ENCODE results near the gene EZH2.

Gene EZH2

DNA sequence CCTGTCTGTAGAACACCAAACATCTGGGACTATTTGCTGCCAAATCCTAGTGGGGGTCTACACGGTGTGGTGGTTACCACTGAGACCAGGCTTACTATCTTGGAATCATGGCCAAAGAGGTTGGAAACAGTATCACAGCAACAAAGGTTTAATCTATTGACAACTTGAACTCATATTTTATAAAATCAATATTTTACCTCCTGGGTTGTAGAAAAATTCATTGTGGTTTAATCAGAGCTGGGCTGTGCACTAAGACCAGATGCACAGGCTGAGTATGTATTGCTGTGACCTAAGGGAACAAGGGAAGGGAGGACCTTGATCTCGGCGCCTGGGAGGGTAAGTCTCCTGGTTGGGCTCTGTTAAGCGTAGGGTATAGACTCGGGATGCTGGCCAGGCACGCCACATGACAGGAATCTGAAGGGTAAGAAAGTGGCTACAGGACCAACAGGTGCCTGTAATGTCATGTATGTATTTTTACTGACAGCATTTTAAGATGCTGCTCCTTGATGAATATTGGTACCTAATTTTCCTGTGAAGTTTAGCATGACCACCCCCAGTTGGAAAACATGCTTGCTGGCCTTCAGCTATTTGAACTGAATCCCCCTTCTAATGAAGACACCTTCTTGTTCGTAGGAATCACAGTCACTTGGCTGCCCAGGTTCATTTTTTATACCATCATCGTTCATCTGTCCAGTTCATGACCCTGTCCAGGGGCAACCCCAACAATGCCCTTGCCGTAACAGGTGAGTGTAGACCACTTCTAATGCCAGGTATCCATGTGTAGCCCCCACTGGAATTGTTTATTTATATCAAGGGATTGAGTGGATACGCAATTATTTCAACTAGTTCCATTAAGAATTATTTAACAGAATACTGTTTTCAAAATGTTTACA lies 79.5 kb downstream of the EZH2 start:
- Histone ChIP-seq H3K27ac (no peak overlapping the region), H3K4me3 (no peak overlapping the region), H3K27me3 (no peaks in the 10 kb centered on the region), H3K9me3 (replicated peaks in 1 of 11) (no peaks in the 10 kb centered on the region), H4K20me1 (peaks cover 0 to 70% (median 24%) of the 10 kb centered on the region in 11 experiments; a peak in 16 of 22 replicates), H3K36me3 (peaks cover 82 to 100% (median 92%) of the 10 kb centered on the region in 11 experiments), H3K9ac (no peak overlapping the region), H3K4me1 (no peaks in the 10 kb centered on the region), H3K4me2 (no peak overlapping the region)
- TF ChIP-seq Cebpa-rat (IDR thresholded peaks at IDR 0.05), result no peak

DNA sequence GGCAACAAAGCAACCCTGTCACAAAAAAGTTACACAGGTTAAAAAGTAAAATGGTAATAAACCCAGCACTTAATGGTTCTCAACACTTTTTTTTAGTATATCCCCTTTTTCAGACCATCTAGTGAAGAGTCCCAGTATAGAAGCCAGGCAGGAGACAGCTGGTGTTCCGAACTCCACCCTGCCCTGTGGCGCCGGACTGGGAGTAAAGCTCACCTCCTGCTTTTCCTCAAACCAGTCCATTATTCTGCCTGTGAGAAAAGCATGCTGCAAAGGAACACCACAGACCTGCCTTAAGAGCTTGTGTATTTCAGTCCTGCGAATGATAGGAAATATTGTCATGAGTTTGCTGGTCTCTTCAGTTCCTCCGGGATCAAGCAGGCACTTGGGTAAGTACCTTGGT lies 81.0 kb downstream of the EZH2 start:
- H3K9ac ChIP-seq, result no peak overlapping the region
- H3K4me2 ChIP-seq, result no peak overlapping the region
- TF ChIP-seq Cebpa-rat (IDR thresholded peaks at IDR 0.05), result no peak
- H3K4me3 ChIP-seq, result no peak overlapping the region
- no peaks in the 10 kb centered on the region for H3K4me1 ChIP-seq
- H3K27ac ChIP-seq, result no peak overlapping the region
- peaks cover 0 to 59% (median 20%) of the 10 kb centered on the region in 11 experiments; a peak in 16 of 22 replicates for H4K20me1 ChIP-seq
- no peaks in the 10 kb centered on the region for H3K9me3 ChIP-seq (replicated peaks in 1 of 11)
- no peaks in the 10 kb centered on the region for H3K27me3 ChIP-seq
- H3K36me3 ChIP-seq, result peaks cover 83 to 100% (median 92%) of the 10 kb centered on the region in 11 experiments

DNA sequence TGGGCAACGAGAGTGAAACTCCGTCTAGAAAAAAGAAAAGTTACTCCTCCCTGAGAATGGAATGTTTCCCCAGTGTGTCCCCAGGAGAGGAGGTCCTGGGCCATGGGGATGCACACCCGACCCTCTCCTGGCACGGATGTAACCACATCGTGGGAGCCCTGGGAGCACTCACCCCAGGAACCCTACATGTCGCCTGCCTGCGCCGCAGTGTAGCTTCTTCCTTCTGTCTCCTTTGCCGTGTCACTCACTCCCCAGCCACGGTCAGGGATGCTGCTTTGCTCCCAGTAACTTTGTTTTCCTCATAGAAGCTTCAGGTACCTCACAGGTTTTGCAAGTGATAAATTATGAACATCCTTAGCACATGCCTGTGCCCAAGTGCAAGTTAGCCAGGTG lies 82.0 kb downstream of the EZH2 start:
- no peak overlapping the region for H3K4me2 ChIP-seq
- H3K4me1 ChIP-seq, result no peaks in the 10 kb centered on the region
- H3K27ac ChIP-seq, result no peak overlapping the region
- H3K4me3 ChIP-seq, result no peak overlapping the region
- TF ChIP-seq Cebpa-rat (IDR thresholded peaks at IDR 0.05), result no peak
- H3K9ac ChIP-seq, result no peak overlapping the region
- peaks cover 0 to 49% (median 16%) of the 10 kb centered on the region in 11 experiments; a peak in 17 of 22 replicates for H4K20me1 ChIP-seq
- no peaks in the 10 kb centered on the region for H3K9me3 ChIP-seq (replicated peaks in 1 of 11)
- H3K27me3 ChIP-seq, result no peaks in the 10 kb centered on the region
- peaks cover 83 to 100% (median 92%) of the 10 kb centered on the region in 11 experiments for H3K36me3 ChIP-seq

DNA sequence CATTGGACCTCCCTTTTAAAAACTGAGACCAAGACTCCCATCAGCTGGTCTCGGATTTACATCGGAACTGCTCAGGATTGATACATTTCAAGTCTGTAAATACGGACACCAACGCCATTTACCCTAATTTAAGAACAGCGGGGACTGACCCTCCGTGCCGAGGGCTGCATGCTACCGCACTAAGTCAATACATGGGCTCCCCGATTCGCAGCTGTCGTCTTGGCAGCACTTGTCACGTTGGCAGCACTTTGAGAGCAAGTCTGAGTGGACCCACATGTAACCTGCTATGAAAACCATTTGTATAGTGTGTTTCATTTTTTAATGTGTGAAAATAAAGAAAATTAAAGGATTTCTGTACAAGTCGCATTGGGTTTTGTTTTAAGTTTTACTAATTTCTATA lies 83.4 kb downstream of the EZH2 start:
- H3K9ac ChIP-seq, result no peak overlapping the region
- TF ChIP-seq Cebpa-rat (IDR thresholded peaks at IDR 0.05), result no peak

DNA sequence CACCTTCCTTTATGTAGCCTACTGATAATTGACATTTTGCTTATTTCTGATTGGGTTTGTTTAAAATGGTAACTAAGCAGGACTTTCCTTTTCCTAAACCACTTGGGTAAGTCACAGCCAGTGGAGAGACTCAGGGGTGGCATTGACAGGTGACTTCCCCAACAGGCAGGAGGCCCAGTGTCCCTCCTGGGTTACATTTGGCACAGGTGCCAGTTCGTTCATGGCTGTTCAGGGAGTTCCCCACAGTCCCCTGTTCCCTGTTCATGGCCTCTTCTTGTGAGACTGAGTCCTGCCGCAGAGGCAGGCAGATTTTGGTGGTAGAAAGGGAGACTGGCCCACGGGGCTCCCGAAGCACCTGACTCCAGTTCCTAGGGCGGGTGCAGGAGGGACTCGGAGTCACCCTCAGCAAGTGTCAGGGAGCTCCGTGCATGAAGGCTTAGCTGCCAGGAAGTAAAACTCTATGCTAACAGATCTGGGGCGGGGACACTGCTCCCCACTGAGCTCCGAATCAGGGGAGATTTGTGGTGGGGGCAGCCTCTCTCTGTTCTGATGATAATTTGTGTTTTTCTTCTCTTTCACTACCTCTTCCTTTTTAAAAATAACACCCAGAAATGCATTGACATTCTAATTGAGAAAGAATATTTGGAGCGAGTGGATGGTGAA lies 84.1 kb downstream of the EZH2 start:
- no peak overlapping the region for H3K9ac ChIP-seq
- TF ChIP-seq Cebpa-rat (IDR thresholded peaks at IDR 0.05), result no peak
- no peak overlapping the region for H3K4me2 ChIP-seq
- no peaks in the 10 kb centered on the region for H3K9me3 ChIP-seq (replicated peaks in 1 of 11)
- H3K4me1 ChIP-seq, result no peaks in the 10 kb centered on the region
- no peaks in the 10 kb centered on the region for H3K27me3 ChIP-seq
- no peak overlapping the region for H3K4me3 ChIP-seq
- H3K27ac ChIP-seq, result no peak overlapping the region
- peaks cover 0 to 54% (median 22%) of the 10 kb centered on the region in 11 experiments; a peak in 16 of 22 replicates for H4K20me1 ChIP-seq
- H3K36me3 ChIP-seq, result peaks cover 83 to 100% (median 94%) of the 10 kb centered on the region in 11 experiments

More for the DNA sequence above, 83.4 kb downstream of the EZH2 start:
- Histone ChIP-seq H3K4me1 (no peaks in the 10 kb centered on the region), H3K27me3 (no peaks in the 10 kb centered on the region), H3K4me3 (no peak overlapping the region), H3K4me2 (no peak overlapping the region), H3K36me3 (peaks cover 85 to 100% (median 93%) of the 10 kb centered on the region in 11 experiments), H4K20me1 (peaks cover 0 to 54% (median 22%) of the 10 kb centered on the region in 11 experiments; a peak in 16 of 22 replicates), H3K27ac (no peak overlapping the region), H3K9me3 (replicated peaks in 1 of 11) (no peaks in the 10 kb centered on the region)

DNA sequence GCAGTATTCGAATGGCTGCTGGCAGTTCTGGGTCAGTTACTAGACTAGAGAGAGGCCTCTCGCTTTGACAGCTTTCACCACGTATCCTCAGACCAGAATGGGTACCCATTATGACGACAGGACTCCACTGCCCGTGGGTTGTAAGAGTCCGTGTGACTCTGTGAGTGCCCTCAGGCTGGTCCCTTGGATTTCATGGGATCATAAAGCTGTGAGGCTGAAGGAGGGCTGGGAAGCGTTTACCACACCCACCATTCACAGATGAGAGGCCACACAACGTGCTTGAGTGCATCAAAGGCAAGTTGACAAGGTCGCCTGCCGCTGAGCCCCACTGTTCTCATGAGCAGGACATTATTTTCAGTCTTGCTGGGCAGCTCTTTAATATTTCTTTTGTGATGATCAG lies 87.2 kb downstream of the EZH2 start:
- peaks cover 0 to 4% (median 0%) of the 10 kb centered on the region in 11 experiments; a peak in 2 of 22 replicates for H3K9me3 ChIP-seq (replicated peaks in 1 of 11)
- no peaks in the 10 kb centered on the region for H3K27me3 ChIP-seq
- no peak for TF ChIP-seq Cebpa-rat (IDR thresholded peaks at IDR 0.05)
- H3K9ac ChIP-seq, result no peak overlapping the region
- H4K20me1 ChIP-seq, result peaks cover 0 to 35% (median 15%) of the 10 kb centered on the region in 11 experiments; a peak in 16 of 22 replicates
- H3K4me3 ChIP-seq, result no peak overlapping the region
- H3K4me2 ChIP-seq, result no peak overlapping the region
- H3K4me1 ChIP-seq, result no peaks in the 10 kb centered on the region
- H3K27ac ChIP-seq, result no peak overlapping the region
- H3K36me3 ChIP-seq, result peaks cover 96 to 100% (median 99%) of the 10 kb centered on the region in 11 experiments

DNA sequence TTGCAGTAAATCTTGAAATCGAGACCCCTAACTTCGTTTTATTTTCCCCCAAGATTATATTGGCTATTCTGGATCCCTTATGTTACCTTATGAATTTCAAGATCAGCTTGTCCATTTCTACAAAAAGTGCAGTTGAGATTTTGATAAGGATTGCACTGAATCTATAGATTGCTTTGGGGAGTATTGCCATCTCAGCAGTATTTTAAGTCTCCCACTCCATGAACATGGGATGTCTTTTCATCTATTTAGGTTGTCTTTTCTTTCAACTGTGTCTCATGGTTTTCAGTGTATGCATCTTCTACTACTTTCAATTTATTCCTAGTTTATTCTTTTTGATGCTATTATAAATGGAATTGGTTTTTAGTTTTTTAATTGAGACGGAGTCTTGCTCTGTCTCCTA lies 89.6 kb downstream of the EZH2 start:
- Histone ChIP-seq H3K4me1 (no peaks in the 10 kb centered on the region), H3K27ac (peak overlapping the region in 1 of 11 experiments; percentile 52; a peak in 1 of 22 replicates), H3K36me3 (peaks cover 96 to 100% (median 99%) of the 10 kb centered on the region in 11 experiments), H3K27me3 (no peaks in the 10 kb centered on the region), H4K20me1 (peaks cover 0 to 19% (median 8%) of the 10 kb centered on the region in 11 experiments; a peak in 14 of 22 replicates), H3K4me2 (no peak overlapping the region), H3K4me3 (no peak overlapping the region), H3K9ac (no peak overlapping the region), H3K9me3 (replicated peaks in 1 of 11) (peaks cover 0 to 4% (median 0%) of the 10 kb centered on the region in 11 experiments; a peak in 2 of 22 replicates)
- TF ChIP-seq Cebpa-rat (IDR thresholded peaks at IDR 0.05), result no peak

DNA sequence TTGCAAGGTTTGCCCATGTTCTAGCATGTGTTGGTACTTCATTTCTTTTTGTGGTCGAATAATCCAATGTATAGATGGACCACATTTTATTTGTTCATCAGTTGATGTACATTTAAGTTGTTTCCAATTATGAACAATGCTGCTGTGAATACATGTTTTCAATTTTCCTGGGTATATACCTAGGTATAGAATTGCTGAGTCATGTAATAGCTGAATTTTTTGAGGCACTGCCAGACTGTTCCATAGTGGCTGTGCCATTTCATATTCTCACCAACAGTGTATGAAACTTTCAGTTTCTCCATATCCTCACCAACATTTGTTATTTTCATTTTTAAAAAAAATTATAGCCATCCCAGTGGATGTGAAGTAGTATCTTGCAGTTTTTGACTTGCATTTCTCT lies 90.5 kb downstream of the EZH2 start:
- H3K9ac ChIP-seq, result no peak overlapping the region
- no peak overlapping the region for H3K4me2 ChIP-seq
- no peak for TF ChIP-seq Cebpa-rat (IDR thresholded peaks at IDR 0.05)
- H3K27me3 ChIP-seq, result no peaks in the 10 kb centered on the region
- H3K4me3 ChIP-seq, result no peak overlapping the region
- peaks cover 0 to 4% (median 0%) of the 10 kb centered on the region in 11 experiments; a peak in 2 of 22 replicates for H3K9me3 ChIP-seq (replicated peaks in 1 of 11)
- peaks cover 96 to 100% (median 99%) of the 10 kb centered on the region in 11 experiments for H3K36me3 ChIP-seq
- no peaks in the 10 kb centered on the region for H3K4me1 ChIP-seq
- H4K20me1 ChIP-seq, result peaks cover 0 to 15% (median 9%) of the 10 kb centered on the region in 11 experiments; a peak in 13 of 22 replicates
- H3K27ac ChIP-seq, result peak overlapping the region in 2 of 11 experiments; percentile 16 to 52; a peak in 1 of 22 replicates

DNA sequence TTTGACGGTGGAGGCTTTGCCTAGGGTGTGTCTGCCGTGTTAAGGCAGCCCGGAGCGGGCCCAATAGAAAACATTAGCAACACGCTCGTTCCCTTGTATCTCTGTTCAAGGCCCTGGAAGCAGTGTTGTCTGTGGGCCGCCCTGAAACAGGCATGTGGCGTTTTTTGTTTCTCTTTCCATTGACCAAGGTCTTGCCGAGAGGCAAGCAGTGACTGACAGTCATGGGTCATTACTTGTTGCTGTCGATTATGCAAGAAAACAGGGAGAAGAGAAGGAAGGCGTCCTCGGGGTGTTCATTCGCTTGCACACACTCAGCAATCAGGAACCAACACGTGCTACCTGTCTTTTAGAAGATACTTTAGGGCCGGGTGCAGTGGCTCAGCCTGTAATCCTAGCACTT lies 92.5 kb downstream of the EZH2 start:
- Histone ChIP-seq H4K20me1 (peaks cover 0 to 18% (median 9%) of the 10 kb centered on the region in 11 experiments; a peak in 13 of 22 replicates), H3K4me2 (no peak overlapping the region), H3K36me3 (peaks cover 96 to 100% (median 99%) of the 10 kb centered on the region in 11 experiments), H3K4me3 (no peak overlapping the region), H3K27ac (no peak overlapping the region), H3K4me1 (no peaks in the 10 kb centered on the region), H3K9ac (no peak overlapping the region), H3K9me3 (replicated peaks in 1 of 11) (peaks cover 0 to 4% (median 0%) of the 10 kb centered on the region in 11 experiments; a peak in 2 of 22 replicates), H3K27me3 (no peaks in the 10 kb centered on the region)
- no peak for TF ChIP-seq Cebpa-rat (IDR thresholded peaks at IDR 0.05)
